ENCODE measurements around the gene TTN.

TTN gene

GRCh38 chr2:178499640-178500039 lies 307.6 kb downstream of the TTN start:
- in situ Hi-C loops (cut with MboI; ENCODE audit: low sequenced_read_pairs, unreplicated experiment), result no loop called here
- TF ChIP-seq CTCF (IDR thresholded peaks at IDR 0.05; ENCODE audit: borderline replicate concordance, control extremely low read depth, extremely low read depth, insufficient read depth, missing control alignments), result no peak

DNA sequence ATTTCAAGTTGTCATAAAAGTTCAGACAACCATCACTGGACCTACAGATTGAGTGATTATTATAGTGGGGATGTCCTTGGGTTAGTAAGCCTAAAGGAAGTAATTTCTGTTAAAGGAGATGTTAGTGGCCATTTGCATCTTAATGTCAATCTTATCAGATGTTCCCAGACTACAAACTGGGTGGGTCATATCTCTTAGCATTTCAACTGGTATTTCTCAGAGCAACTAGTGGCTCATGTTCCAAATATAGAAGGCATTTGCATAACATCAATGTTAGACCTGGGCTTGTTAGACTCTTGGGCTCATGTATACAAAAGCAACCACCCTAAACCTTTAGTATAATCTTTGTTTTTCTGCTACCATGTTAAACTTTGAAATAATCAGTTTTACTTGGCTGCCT lies 309.1 kb downstream of the TTN start:
- TF ChIP-seq CTCF (IDR thresholded peaks at IDR 0.05; ENCODE audit: borderline replicate concordance, control extremely low read depth, extremely low read depth, insufficient read depth, missing control alignments), result no peak
- in situ Hi-C loops (cut with MboI; ENCODE audit: low sequenced_read_pairs, unreplicated experiment), result no loop called here

More at GRCh38 chr2:178499640-178500039, 307.6 kb downstream of the TTN start:
- no peak for DNase-seq (ENCODE audit: low spot score)

DNA sequence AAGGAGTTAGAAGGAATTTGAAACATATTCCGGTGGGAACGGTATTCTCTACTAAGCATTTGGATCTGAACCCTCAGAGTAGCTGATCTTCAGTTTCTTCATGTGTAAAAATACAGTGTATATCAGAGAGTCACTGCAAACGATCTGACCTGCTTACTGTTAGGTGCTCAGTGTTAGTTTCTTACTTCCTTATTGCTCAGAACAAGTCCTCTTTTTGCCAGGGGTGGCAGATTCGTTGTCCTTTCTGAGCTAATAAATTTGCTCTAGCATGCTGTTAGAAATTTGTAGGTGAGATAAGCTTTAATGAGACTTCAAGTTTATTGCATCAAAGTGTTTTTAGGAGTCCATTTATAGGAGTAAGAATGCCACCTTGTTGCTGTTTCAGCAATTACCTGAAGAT lies 311.2 kb downstream of the TTN start:
- TF ChIP-seq CTCF (IDR thresholded peaks at IDR 0.05; ENCODE audit: borderline replicate concordance, control extremely low read depth, extremely low read depth, insufficient read depth, missing control alignments), result no peak
- in situ Hi-C loops (cut with MboI; ENCODE audit: low sequenced_read_pairs, unreplicated experiment), result no loop called here
- DNase-seq (ENCODE audit: low spot score), result no peak

More for the DNA sequence above, 309.1 kb downstream of the TTN start:
- no peak for DNase-seq (ENCODE audit: low spot score)

DNA sequence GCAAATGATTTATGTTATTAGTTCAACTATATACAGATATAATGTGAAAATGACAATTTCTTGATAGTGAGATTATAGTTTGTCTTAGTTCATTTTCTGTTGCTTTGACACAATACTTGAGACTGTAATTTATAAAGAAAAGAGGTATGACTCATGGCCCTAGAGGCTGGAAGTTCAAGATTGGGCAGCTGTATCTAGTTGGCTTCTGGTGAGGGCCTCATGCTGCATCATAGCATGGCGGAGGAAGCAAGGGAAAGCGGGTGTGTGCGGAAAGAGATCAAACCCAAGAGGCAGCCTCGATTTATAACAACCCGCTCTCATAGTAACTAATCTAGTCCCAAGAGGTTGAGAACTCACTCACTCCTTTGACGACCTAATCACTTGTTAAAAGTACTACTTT lies 315.6 kb downstream of the TTN start:
- DNase-seq (ENCODE audit: low spot score), result no peak
- in situ Hi-C loops (cut with MboI; ENCODE audit: low sequenced_read_pairs, unreplicated experiment), result no loop called here
- TF ChIP-seq CTCF (IDR thresholded peaks at IDR 0.05; ENCODE audit: borderline replicate concordance, control extremely low read depth, extremely low read depth, insufficient read depth, missing control alignments), result no peak

DNA sequence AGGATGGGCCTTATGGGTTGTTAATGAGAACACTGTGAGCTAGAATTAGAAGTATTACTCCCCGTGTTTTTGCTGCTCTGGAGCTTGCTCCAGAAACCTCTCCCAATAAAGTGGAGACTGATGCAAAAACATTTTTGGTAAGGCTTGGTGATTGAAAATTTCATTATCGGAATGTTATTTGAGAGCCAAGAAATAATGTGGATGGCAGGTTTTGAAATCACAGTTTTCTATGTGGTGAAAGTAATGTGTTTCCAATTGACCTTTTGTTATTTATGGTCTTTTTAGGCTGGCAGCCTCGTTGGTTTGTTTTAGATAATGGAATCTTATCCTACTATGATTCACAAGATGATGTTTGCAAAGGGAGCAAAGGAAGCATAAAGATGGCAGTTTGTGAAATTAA lies 321.9 kb downstream of the TTN start:
- no peak for DNase-seq (ENCODE audit: low spot score)
- no peak for TF ChIP-seq CTCF (IDR thresholded peaks at IDR 0.05; ENCODE audit: borderline replicate concordance, control extremely low read depth, extremely low read depth, insufficient read depth, missing control alignments)
- in situ Hi-C loops (cut with MboI; ENCODE audit: low sequenced_read_pairs, unreplicated experiment), result no loop called here

GRCh38 chr2:178484245-178485041 lies 322.8 kb downstream of the TTN start:
- no peak for DNase-seq (ENCODE audit: low spot score)
- no peak for TF ChIP-seq CTCF (IDR thresholded peaks at IDR 0.05; ENCODE audit: borderline replicate concordance, control extremely low read depth, extremely low read depth, insufficient read depth, missing control alignments)
- in situ Hi-C loops (cut with MboI; ENCODE audit: low sequenced_read_pairs, unreplicated experiment), result no loop called here
